Uterus (tissue), 4 donors: ENCODE results near the gene ZNF236. TPM values are rescaled to one million over a fixed set of nuclear protein-coding genes. Genes with fewer than 3 reads are reported as not detected.
"Not testable (repeated sequence)": the region's sequence is repeated elsewhere in the genome, so short reads cannot be mapped to it uniquely, and the experiment has no call there.

Experiments
- DNase-seq, 2 donors: peaks; one replicate each; pipeline ENCODE4 v3.0.0-alpha.2; 2019 to 2020
- H3K27ac ChIP-seq, 2 donors: fragments of 200-600 bp; sonication (generic); 1 replicate in 1 of 2; 2 replicates in 1 of 2; pipeline ENCODE4 v1.5.1; 2016 to 2018
- H3K27me3 ChIP-seq, 2 donors: fragments of 200-600 bp; sonication (generic); one replicate each; pipeline ENCODE4 v1.5.1; 2018 to 2019; ENCODE audit warnings: control low read depth in 1 of 2
- H3K36me3 ChIP-seq, 2 donors: fragments of 200-600 bp; sonication (generic); one replicate each; pipeline ENCODE4 v1.5.1; 2019; ENCODE audit warnings: control low read depth in 1 of 2
- H3K4me1 ChIP-seq, 2 donors: fragments of 200-600 bp; sonication (generic); one replicate each; pipeline ENCODE4 v1.5.1; 2018 to 2019; ENCODE audit warnings: control low read depth in 1 of 2
- H3K4me3 ChIP-seq, 2 donors: fragments of 200-600 bp; sonication (generic); 1 replicate in 1 of 2; 2 replicates in 1 of 2; pipeline ENCODE4 v1.5.1; 2018 to 2019; ENCODE audit warnings: mild to moderate bottlenecking in 1 of 2
- H3K9me3 ChIP-seq, 2 donors: fragments of 200-600 bp; sonication (generic); one replicate each; pipeline ENCODE4 v1.5.1; 2019; ENCODE audit warnings: control low read depth in 1 of 2
- POLR2A ChIP-seq, 2 donors: fragments of 450-650 bp; IDR thresholded peaks; one replicate each; pipeline ENCODE4 v1.6.1; 2016; ENCODE audit warnings: antibody characterized with exemption in 2 of 2, mild to moderate bottlenecking in 1 of 2, moderate library complexity in 1 of 2
- intact Hi-C: fragments of 100-400 bp; cut with DNase I; formaldehyde crosslinking; loops from one replicate; pipeline ENCODE4 v1.15.1; 2023; ENCODE audit warnings: low total_unique reads
- total RNA-seq, 4 donors: library from RNA; depleted of rRNA in 3 of 4; stranded (reverse); fragments of >200 nt in 3 of 4; gene quantifications; one replicate each; pipeline versions ENCODE4 v1.1.0 to v1.2.4, GENCODE V29; 2014 to 2023
- TF ChIP-seq, protein P1 (sequence below), 4 experiments: fragments of 200-600 bp in 2 of 4; fragments of 450-650 bp in 2 of 4; sonication (generic) in 2 of 4; IDR thresholded peaks; one replicate each; pipeline ENCODE4 v1.5.1; 2016 to 2019; ENCODE audit warnings: antibody characterized with exemption in 4 of 4, mild to moderate bottlenecking in 2 of 4, moderate library complexity in 1 of 4
- donor health status: DM: yes; HTN: yes; CAD: no.

ZNF236 gene
- total RNA-seq, 4 donors from 2014 or later, result 16.7 to 40.7 (median 22.9) TPM

DNA sequence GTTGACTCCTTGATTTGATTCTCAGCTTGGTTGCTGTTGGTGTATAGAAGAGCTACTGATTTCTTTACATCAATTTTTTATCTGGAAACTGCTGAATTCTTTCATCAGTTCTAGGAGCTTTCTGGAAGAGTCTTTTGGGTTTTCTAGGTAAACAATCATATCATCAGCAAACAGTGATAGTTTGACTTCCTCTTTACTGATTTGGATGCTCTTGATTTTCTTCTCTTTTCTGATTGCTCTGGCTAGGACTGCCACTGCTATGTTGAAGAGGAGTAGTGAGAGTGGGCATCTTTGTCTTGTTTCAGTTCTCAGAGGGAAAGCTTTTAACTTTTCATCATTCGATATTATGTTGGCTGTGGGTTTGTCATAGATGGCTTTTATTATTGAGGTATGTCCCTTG, 140.5 kb downstream of the ZNF236 start:
- TF ChIP-seq, protein P1, sequence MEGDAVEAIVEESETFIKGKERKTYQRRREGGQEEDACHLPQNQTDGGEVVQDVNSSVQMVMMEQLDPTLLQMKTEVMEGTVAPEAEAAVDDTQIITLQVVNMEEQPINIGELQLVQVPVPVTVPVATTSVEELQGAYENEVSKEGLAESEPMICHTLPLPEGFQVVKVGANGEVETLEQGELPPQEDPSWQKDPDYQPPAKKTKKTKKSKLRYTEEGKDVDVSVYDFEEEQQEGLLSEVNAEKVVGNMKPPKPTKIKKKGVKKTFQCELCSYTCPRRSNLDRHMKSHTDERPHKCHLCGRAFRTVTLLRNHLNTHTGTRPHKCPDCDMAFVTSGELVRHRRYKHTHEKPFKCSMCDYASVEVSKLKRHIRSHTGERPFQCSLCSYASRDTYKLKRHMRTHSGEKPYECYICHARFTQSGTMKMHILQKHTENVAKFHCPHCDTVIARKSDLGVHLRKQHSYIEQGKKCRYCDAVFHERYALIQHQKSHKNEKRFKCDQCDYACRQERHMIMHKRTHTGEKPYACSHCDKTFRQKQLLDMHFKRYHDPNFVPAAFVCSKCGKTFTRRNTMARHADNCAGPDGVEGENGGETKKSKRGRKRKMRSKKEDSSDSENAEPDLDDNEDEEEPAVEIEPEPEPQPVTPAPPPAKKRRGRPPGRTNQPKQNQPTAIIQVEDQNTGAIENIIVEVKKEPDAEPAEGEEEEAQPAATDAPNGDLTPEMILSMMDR (IDR thresholded peaks at IDR 0.05), result no peak
- TF ChIP-seq POLR2A (IDR thresholded peaks at IDR 0.05), result no peak
- intact Hi-C loops, result no loop called here
- no peak for DNase-seq
- Histone ChIP-seq H3K9me3 (no peaks in the 10 kb centered on the region), H3K36me3 (no peaks in the 10 kb centered on the region), H3K27ac (no peak overlapping the region), H3K27me3 (no peaks in the 10 kb centered on the region), H3K4me1 (no peaks in the 10 kb centered on the region), H3K4me3 (no peak overlapping the region)

DNA sequence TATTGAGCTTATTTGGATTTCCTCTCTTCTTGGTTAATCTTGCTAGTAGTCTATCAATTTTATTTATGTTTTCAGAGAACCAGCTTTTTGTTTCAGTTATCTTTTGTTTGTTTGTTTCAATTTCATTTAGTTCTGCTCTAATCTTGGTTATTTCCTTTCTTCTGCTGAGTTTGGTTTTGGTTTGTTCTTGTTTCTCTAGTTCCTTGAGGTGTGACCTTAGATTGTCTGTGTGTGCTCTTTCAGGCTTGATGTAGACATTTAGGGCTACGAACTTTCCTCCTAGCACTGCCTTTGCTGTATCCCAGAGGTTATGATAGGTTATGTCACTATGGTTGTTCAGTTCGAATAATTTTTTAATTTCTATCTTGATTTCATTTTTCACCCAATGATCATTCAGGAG, 141.6 kb downstream of the ZNF236 start:
- Histone ChIP-seq H3K36me3 (no peaks in the 10 kb centered on the region), H3K27me3 (no peaks in the 10 kb centered on the region)
- intact Hi-C loops, result no loop called here

DNA sequence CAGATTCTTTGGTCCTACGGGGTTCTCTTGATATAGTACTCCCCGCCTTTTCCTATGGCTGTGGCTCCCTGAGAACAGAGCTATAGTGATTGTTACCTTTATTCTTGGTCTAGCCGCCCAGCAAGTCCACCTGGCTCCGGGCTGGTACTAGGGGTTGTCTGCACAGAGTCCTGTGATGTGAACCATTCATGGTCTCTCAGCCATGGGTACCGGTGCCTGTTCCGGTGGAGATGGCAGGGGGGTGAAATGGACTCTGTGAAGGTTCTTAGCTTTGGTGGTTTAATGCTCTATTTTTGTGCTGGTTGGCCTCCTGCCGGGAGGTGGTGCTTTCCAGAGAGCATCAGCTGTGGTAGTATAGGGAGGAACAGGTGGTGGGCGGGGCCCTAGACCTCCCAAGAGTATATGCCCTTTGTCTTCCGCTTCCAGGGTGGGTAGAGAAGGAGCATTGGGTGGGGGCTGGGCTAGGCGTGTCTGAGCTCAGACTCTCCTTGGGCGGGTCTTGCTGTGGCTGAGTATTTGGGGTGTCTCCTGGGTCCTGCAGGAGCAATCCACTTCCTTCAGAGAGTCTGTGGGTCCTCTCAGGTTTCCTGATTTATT, 143.3 kb downstream of the ZNF236 start:
- H3K27ac ChIP-seq, H3K27me3 ChIP-seq, H3K4me1 ChIP-seq, intact Hi-C loops, H3K9me3 ChIP-seq, H3K4me3 ChIP-seq, DNase-seq, H3K36me3 ChIP-seq: not testable (repeated sequence)

More for the DNA sequence above, 141.6 kb downstream of the ZNF236 start:
- H3K27ac ChIP-seq, result no peak overlapping the region
- no peak for DNase-seq
- H3K4me1 ChIP-seq, result no peaks in the 10 kb centered on the region
- no peak overlapping the region for H3K4me3 ChIP-seq
- no peak for TF ChIP-seq POLR2A (IDR thresholded peaks at IDR 0.05)
- TF ChIP-seq, protein P1 (IDR thresholded peaks at IDR 0.05), result no peak
- no peaks in the 10 kb centered on the region for H3K9me3 ChIP-seq

DNA sequence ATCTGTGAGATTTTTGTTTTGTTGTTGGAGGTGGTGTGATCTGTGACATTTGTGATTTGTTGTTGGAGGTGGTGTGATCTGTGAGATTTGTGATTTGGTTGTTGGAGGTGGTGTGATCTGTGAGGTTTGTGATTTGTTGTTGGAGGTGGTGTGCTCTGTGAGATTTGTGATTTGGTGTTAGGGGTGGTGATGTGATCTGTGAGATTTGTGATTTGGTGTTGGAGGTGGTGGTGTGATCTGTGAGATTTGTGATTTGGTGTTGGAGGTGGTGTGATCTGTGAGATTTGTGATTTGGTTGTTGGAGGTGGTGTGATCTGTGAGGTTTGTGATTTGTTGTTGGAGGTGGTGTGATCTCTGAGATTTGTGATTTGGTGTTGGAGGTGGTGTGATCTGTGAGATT, 144.9 kb downstream of the ZNF236 start:
- intact Hi-C loops, H3K4me1 ChIP-seq, H3K36me3 ChIP-seq, DNase-seq, H3K27ac ChIP-seq, H3K9me3 ChIP-seq, H3K4me3 ChIP-seq, H3K27me3 ChIP-seq: not testable (repeated sequence)

DNA sequence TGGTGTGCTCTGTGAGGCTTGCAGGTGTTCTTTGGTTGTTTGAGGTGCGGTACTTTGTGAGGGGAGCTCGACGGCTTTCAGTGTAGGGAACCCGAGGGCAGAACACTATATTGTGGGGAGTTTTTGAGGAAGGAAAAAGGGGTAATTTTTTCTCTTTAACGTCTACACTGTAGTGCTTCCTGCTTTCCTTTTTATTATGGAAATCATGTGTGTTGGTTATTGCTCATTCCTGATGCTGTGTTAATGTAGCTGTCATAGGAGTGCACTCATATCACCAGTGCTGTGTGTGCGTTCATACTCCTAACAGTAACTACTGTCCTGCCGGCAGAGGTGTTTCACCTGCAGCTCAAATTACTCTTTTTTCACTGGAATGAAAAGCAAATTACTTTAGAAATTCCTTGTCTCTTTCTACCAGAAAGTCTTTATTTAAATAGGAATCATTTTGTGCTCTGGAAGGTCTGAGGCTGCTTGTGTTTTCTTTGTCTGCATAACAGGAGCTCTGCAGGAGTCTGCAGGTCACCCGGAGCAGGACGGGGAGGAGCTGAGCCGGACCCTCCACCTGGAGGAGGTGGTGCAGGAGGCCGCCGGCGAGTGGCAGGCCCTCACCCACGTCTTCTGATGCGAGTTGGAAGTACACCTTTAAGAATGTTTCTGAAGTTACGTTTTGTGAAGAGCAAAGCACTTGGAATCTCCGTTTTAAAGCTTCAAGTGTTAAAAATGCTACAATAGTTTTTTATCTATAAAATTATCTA, 145.5 kb downstream of the ZNF236 start:
- DNase-seq, result no peak

More for the DNA sequence above, 145.5 kb downstream of the ZNF236 start:
- H3K27ac ChIP-seq, result no peak overlapping the region
- H3K4me1 ChIP-seq, result no peaks in the 10 kb centered on the region
- no peak overlapping the region for H3K4me3 ChIP-seq
- no peaks in the 10 kb centered on the region for H3K36me3 ChIP-seq
- no peaks in the 10 kb centered on the region for H3K27me3 ChIP-seq
- no peak for TF ChIP-seq POLR2A (IDR thresholded peaks at IDR 0.05)
- TF ChIP-seq, protein P1 (IDR thresholded peaks at IDR 0.05), result no peak
- H3K9me3 ChIP-seq, result no peaks in the 10 kb centered on the region
- intact Hi-C loops, result no loop called here
